Natural killer cell (primary cell): Measurements from ENCODE around the gene FBL. TPM values are rescaled to one million over a fixed set of nuclear protein-coding genes. Genes with fewer than 3 reads are reported as not detected.

ENCODE experiments used
- ATAC-seq, 3 donors: fragments of 150-1000 bp in 2 of 3; fragments of 200-7000 bp in 1 of 3; cut with Tn5 transposase; 1 replicate in 1 of 3; 2 replicates in 2 of 3; pipeline ENCODE4 v1.10.0; 2021; ENCODE audit warnings: mild to moderate bottlenecking in 2 of 3, moderate library complexity in 2 of 3
- DNase-seq, 2 donors: peaks; one replicate each; pipeline versions ENCODE4 v3.0.0 to v3.0.0-alpha.2; 2013 to 2021; ENCODE audit warnings: mixed read lengths in 1 of 2
- H3K27ac ChIP-seq: one replicate; pipeline ENCODE4 v1.5.1; 2013; ENCODE audit warnings: mild to moderate bottlenecking, low read length
- H3K27me3 ChIP-seq: one replicate; pipeline ENCODE4 v1.6.1; 2013; ENCODE audit warnings: low read length; ENCODE audit not compliant: control insufficient read depth, insufficient read depth
- H3K36me3 ChIP-seq: one replicate; pipeline ENCODE4 v1.6.1; 2013; ENCODE audit warnings: low read length; ENCODE audit not compliant: control insufficient read depth, insufficient read depth
- H3K4me1 ChIP-seq: one replicate; pipeline ENCODE4 v1.6.1; 2013; ENCODE audit warnings: low read length; ENCODE audit not compliant: control insufficient read depth, insufficient read depth
- H3K4me3 ChIP-seq: one replicate; pipeline ENCODE4 v1.5.1; 2013; ENCODE audit warnings: low read length
- H3K9me3 ChIP-seq: one replicate; pipeline ENCODE4 v1.6.1; 2013; ENCODE audit warnings: low read length; ENCODE audit not compliant: control insufficient read depth, insufficient read depth
- H3K27ac Mint-ChIP-seq, 2 donors: one replicate each; pipeline ENCODE4 v1.8.0; 2022; ENCODE audit warnings: mild to moderate bottlenecking in 2 of 2, mixed read lengths in 2 of 2, moderate library complexity in 1 of 2
- H3K27me3 Mint-ChIP-seq, 2 donors: one replicate each; pipeline ENCODE4 v1.8.0; 2022; ENCODE audit warnings: low read depth in 2 of 2, mixed read lengths in 2 of 2
- H3K36me3 Mint-ChIP-seq: one replicate; pipeline ENCODE4 v1.8.0; 2022; ENCODE audit warnings: mixed read lengths
- H3K4me1 Mint-ChIP-seq, 2 donors: one replicate each; pipeline ENCODE4 v1.8.0; 2022; ENCODE audit warnings: mixed read lengths in 2 of 2
- H3K4me3 Mint-ChIP-seq: one replicate; pipeline ENCODE4 v1.8.0; 2022; ENCODE audit warnings: mild to moderate bottlenecking, moderate library complexity, mixed read lengths
- H3K9me3 Mint-ChIP-seq, 2 donors: one replicate each; pipeline ENCODE4 v1.8.0; 2022; ENCODE audit warnings: mixed read lengths in 2 of 2
- CTCF ChIP-seq: fragments of 200-600 bp; IDR thresholded peaks from one replicate; pipeline ENCODE4 v1.8.0; 2022; ENCODE audit warnings: antibody characterized with exemption
- WGBS: methylation state at CpG from one replicate; pipeline ENCODE4 v1.1.7; 2013; ENCODE audit warnings: missing lambda C conversion rate; ENCODE audit not compliant: insufficient coverage; 5-methylcytosine and 5-hydroxymethylcytosine counted together
- intact Hi-C: fragments of 100-400 bp; cut with micrococcal nuclease; formaldehyde crosslinking; loops from one replicate; pipeline ENCODE4 v1.14.2; 2022
- total RNA-seq, 4 donors: library from RNA; stranded (reverse); fragments of 120-200 nt in 1 of 4; gene quantifications; one replicate each; pipeline versions ENCODE4 v1.2.3 to v1.2.4, GENCODE V29; 2013 to 2022

FBL gene
- total RNA-seq, 3 donors from 2014 or later (not counting 1 experiment from before 2014, with no cell fraction given): 181 to 213 (median 201) TPM

GRCh38 chr19:39845584-39845932 is 621 bp downstream of the FBL start:
- intact Hi-C loops: loop anchor here (2.0 kb wide), 1 partner anchor 295 kb away; no protein-coding TSS in a partner anchor
- peaks cover 0 to 9% of the 10 kb centered on the region in 2 donors for H3K27me3 Mint-ChIP-seq
- ATAC-seq (no peak), DNase-seq (no peak)
- no peaks in the 10 kb centered on the region for H3K36me3 Mint-ChIP-seq
- Histone ChIP-seq H3K36me3 (no peaks in the 10 kb centered on the region), H3K4me3 (peak overlapping the region; percentile 92), H3K27me3 (no peaks in the 10 kb centered on the region), H3K27ac (peak overlapping the region; percentile 89), H3K9me3 (no peaks in the 10 kb centered on the region), H3K4me1 (peaks cover 32% of the 10 kb centered on the region)
- H3K27ac Mint-ChIP-seq: peak overlapping the region; percentile 92 to 94
- no peaks in the 10 kb centered on the region for H3K9me3 Mint-ChIP-seq
- TF ChIP-seq CTCF: no peak
- H3K4me3 Mint-ChIP-seq: peak overlapping the region; percentile 92
- WGBS: 2% methylated on average over 17 of the region's 17 CpGs
- peaks cover 48% of the 10 kb centered on the region in 2 donors for H3K4me1 Mint-ChIP-seq

- ATAC-seq: no peak
- no peaks in the 10 kb centered on the region for H3K9me3 ChIP-seq
- no peak overlapping the region for H3K27ac ChIP-seq
- no peak for TF ChIP-seq CTCF
- peak overlapping the region; percentile 92 to 94 for H3K27ac Mint-ChIP-seq
- peaks cover 0 to 9% of the 10 kb centered on the region in 2 donors for H3K27me3 Mint-ChIP-seq
- intact Hi-C loops: loop anchor here (2.0 kb wide), 1 partner anchor 294 kb away; no protein-coding TSS in a partner anchor
- no peaks in the 10 kb centered on the region for H3K27me3 ChIP-seq
- no peaks in the 10 kb centered on the region for H3K9me3 Mint-ChIP-seq
- peak in 1 of 2 donors; percentile 32 for DNase-seq
- H3K4me3 ChIP-seq: peak overlapping the region; percentile 92
- peaks cover 48% of the 10 kb centered on the region in 2 donors for H3K4me1 Mint-ChIP-seq
- peaks cover 32% of the 10 kb centered on the region for H3K4me1 ChIP-seq
- H3K4me3 Mint-ChIP-seq: peak overlapping the region; percentile 92
- 12% methylated on average over 5 of the region's 5 CpGs for WGBS
- peaks cover 2% of the 10 kb centered on the region for H3K36me3 ChIP-seq
- H3K36me3 Mint-ChIP-seq: no peaks in the 10 kb centered on the region
Observed at GRCh38 chr19:39845172-39845571, 1.0 kb downstream of the FBL start.

- Mint-ChIP-seq H3K4me1 (peaks cover 48% of the 10 kb centered on the region in 2 donors), H3K27me3 (peaks cover 0 to 3% of the 10 kb centered on the region in 2 donors), H3K9me3 (no peaks in the 10 kb centered on the region), H3K36me3 (no peaks in the 10 kb centered on the region), H3K4me3 (peak overlapping the region; percentile 92), H3K27ac (peak overlapping the region; percentile 92 to 94)
- TF ChIP-seq CTCF: peak; percentile 73
- peaks cover 32% of the 10 kb centered on the region for H3K4me1 ChIP-seq
- no peaks in the 10 kb centered on the region for H3K27me3 ChIP-seq
- no peaks in the 10 kb centered on the region for H3K9me3 ChIP-seq
- DNase-seq (peak in 1 of 2 donors; percentile 79), ATAC-seq (no peak)
- intact Hi-C loops: loop anchor here (1.0 to 2.0 kb wide), 3 partner anchors 51 to 293 kb away; no protein-coding TSS in a partner anchor
- no peak overlapping the region for H3K4me3 ChIP-seq
- peaks cover 11% of the 10 kb centered on the region for H3K36me3 ChIP-seq
- 56% methylated on average over 3 of the region's 4 CpGs for WGBS
- H3K27ac ChIP-seq: no peak overlapping the region
Observed at GRCh38 chr19:39843919-39844793, 2.0 kb downstream of the FBL start.
